SK-N-MC (cell line): Measurements from ENCODE around the gene ARR3.

ENCODE experiments used
- EZH2 ChIP-seq: fragments of 200-600 bp; sonication (generic); IDR thresholded peaks from one replicate; pipeline ENCODE4 v1.6.1; 2017; ENCODE audit warnings: antibody characterized with exemption
- POLR2AphosphoS5 ChIP-seq: IDR thresholded peaks from 2 replicates; pipeline ENCODE4 v1.6.1; 2012; ENCODE audit warnings: mild to moderate bottlenecking, low read depth, low read length, borderline replicate concordance

DNA sequence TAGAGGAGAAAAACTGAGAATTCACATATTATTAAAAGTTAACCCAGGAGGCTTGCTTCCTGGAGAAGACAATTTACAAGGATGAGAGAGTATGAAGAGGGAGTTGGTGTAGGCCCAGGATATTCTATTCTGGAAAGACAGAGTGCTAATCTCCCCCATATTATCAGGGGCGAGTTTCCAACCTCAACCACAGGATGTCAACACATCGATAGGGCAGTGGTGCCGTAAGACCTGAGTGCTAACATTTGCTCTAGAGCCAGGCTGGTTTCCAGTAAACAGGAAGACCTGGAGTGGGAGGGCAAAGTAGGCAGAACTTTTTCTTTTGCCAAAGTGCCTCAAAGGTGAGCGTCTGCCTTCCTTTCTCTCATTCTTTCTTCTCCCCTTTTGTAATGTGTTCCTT is 36.5 kb upstream of the ARR3 start:
- TF ChIP-seq POLR2AphosphoS5: no peak
- TF ChIP-seq EZH2: no peak
